Measurements from ENCODE around the gene SPDEF.

SPDEF gene

GRCh38 chr6:34540841-34541240 lies 15.3 kb downstream of the SPDEF start:
- TF ChIP-seq CTCF (IDR thresholded peaks at IDR 0.05; ENCODE audit: low read depth, low read length): no peak

GRCh38 chr6:34540222-34540621 lies 15.9 kb downstream of the SPDEF start:
- TF ChIP-seq CTCF (IDR thresholded peaks at IDR 0.05; ENCODE audit: low read depth, low read length): no peak
- no peak for DNase-seq (ENCODE audit: low read depth in 2 of 2)
- no peak overlapping the region for H3K4me3 ChIP-seq (replicated peaks in 1 of 2; ENCODE audit: low read depth in 2 of 2, low read length in 2 of 2)

More at GRCh38 chr6:34540841-34541240, 15.3 kb downstream of the SPDEF start:
- DNase-seq (ENCODE audit: low read depth in 2 of 2): no peak
- no peak overlapping the region for H3K4me3 ChIP-seq (replicated peaks in 1 of 2; ENCODE audit: low read depth in 2 of 2, low read length in 2 of 2)

GRCh38 chr6:34539181-34539580 lies 16.9 kb downstream of the SPDEF start:
- H3K4me3 ChIP-seq (replicated peaks in 1 of 2; ENCODE audit: low read depth in 2 of 2, low read length in 2 of 2): no peak overlapping the region
- no peak for DNase-seq (ENCODE audit: low read depth in 2 of 2)
- no peak for TF ChIP-seq CTCF (IDR thresholded peaks at IDR 0.05; ENCODE audit: low read depth, low read length)

- TF ChIP-seq CTCF (IDR thresholded peaks at IDR 0.05; ENCODE audit: low read depth, low read length): no peak
- no peak for DNase-seq (ENCODE audit: low read depth in 2 of 2)
- H3K4me3 ChIP-seq (replicated peaks in 1 of 2; ENCODE audit: low read depth in 2 of 2, low read length in 2 of 2): no peak overlapping the region
Measured at GRCh38 chr6:34538581-34538980, 17.5 kb downstream of the SPDEF start.

GRCh38 chr6:34537922-34538550 lies 18.1 kb downstream of the SPDEF start:
- DNase-seq (ENCODE audit: low read depth in 2 of 2): no peak
- no peak for TF ChIP-seq CTCF (IDR thresholded peaks at IDR 0.05; ENCODE audit: low read depth, low read length)
- no peak overlapping the region for H3K4me3 ChIP-seq (replicated peaks in 1 of 2; ENCODE audit: low read depth in 2 of 2, low read length in 2 of 2)

- DNase-seq (ENCODE audit: low read depth in 2 of 2): no peak
- H3K4me3 ChIP-seq (replicated peaks in 1 of 2; ENCODE audit: low read depth in 2 of 2, low read length in 2 of 2): no peak overlapping the region
- TF ChIP-seq CTCF (IDR thresholded peaks at IDR 0.05; ENCODE audit: low read depth, low read length): no peak
Measured at GRCh38 chr6:34536959-34537848, 18.9 kb downstream of the SPDEF start.

Data from cardiac fibroblast (primary cell).